ENCODE results near the gene AP3D1. TPM values are rescaled to one million over a fixed set of nuclear protein-coding genes. Genes with fewer than 3 reads are reported as not detected.
A peak's percentile ranks its signal among the peaks of the same experiment; 100 is the strongest.

AP3D1 gene
- total RNA-seq, 4 donors from 2014 or later, result 101 to 189 (median 152) TPM

GRCh38 chr19:2051773-2052704 lies 99.3 kb downstream of the AP3D1 start:
- H3K27me3 ChIP-seq, result no peaks in the 10 kb centered on the region
- H3K27ac ChIP-seq, result peak overlapping the region; percentile 96 to 100 (median 99)
- intact Hi-C loops (cut with DNase I; ENCODE audit: low total_unique reads), result no loop called here
- in situ Hi-C loops (cut with MboI; ENCODE audit: low pct_ligation_motif_present in 1 of 4, low pct_unique_long_range_greater_than_20kb in 1 of 4, low sequenced_read_pairs in 3 of 4), result no loop called here
- 39% methylated on average over 18 of the region's 18 CpGs; no CpG with 5 or more reads in 1 of the 2 donors for WGBS, 2 donors (ENCODE audit: low coverage in 1 of 2)
- H3K4me1 ChIP-seq, result peaks cover 57 to 71% (median 69%) of the 10 kb centered on the region in 4 donors
- H3K4me3 ChIP-seq, result peak overlapping the region in 3 of 4 donors; percentile 25 to 97 (median 95)
- TF ChIP-seq CTCF (IDR thresholded peaks at IDR 0.05) (no peak), POLR2A (IDR thresholded peaks at IDR 0.05) (no peak), EP300 (IDR thresholded peaks at IDR 0.05; ENCODE audit: low read depth) (no peak), POLR2AphosphoS5 (IDR thresholded peaks at IDR 0.05) (no peak)
- no peaks in the 10 kb centered on the region for H3K36me3 ChIP-seq
- H3K9me3 ChIP-seq, result no peaks in the 10 kb centered on the region
- peak; percentile 73 for DNase-seq

- 4% methylated on average over 38 of the region's 93 CpGs; no CpG with 5 or more reads in 1 of the 2 donors for WGBS, 2 donors (ENCODE audit: low coverage in 1 of 2)
- peak within 1 kb of the TSS; percentile 96 to 100 (median 99) for H3K27ac ChIP-seq
- TF ChIP-seq EP300 (IDR thresholded peaks at IDR 0.05; ENCODE audit: low read depth) (no peak), CTCF (IDR thresholded peaks at IDR 0.05) (peak in 4 of 5 experiments; percentile 25 to 67 (median 51)), POLR2AphosphoS5 (IDR thresholded peaks at IDR 0.05) (peak; percentile 95 to 100 (median 99)), POLR2A (IDR thresholded peaks at IDR 0.05) (peak; percentile 88)
- peak; percentile 94 for DNase-seq
- no peaks in the 10 kb centered on the region for H3K9me3 ChIP-seq
- peaks cover 59 to 71% (median 70%) of the 10 kb centered on the region in 4 donors for H3K4me1 ChIP-seq
- peaks cover 0 to 6% (median under 1%) of the 10 kb centered on the region in 4 donors for H3K36me3 ChIP-seq
- no peaks in the 10 kb centered on the region for H3K27me3 ChIP-seq
- H3K4me3 ChIP-seq, result peak within 1 kb of the TSS; percentile 95 to 99 (median 98)
- intact Hi-C loops (cut with DNase I; ENCODE audit: low total_unique reads), result no loop called here
- in situ Hi-C loops (cut with MboI; ENCODE audit: low pct_ligation_motif_present in 1 of 4, low pct_unique_long_range_greater_than_20kb in 1 of 4, low sequenced_read_pairs in 3 of 4), result no loop called here
These were observed 100.2 kb downstream of the AP3D1 start, which contains the start of gene MKNK2 for GRCh38 chr19:2050991-2051772. Gene MKNK2 (minus strand): TSS chr19:2051244. CDS start chr19:2050851, 393 bp downstream.

Other genes starting within 250 kb of the AP3D1 start
- gene ADAT3, start 246.2 kb downstream of the AP3D1 start, total RNA-seq, result 10 to 100 TPM; 18.7 to 73.2 (median 30.3) TPM
- gene SCAMP4, start 246.2 kb downstream of the AP3D1 start, total RNA-seq, result 100 to 1,000 TPM in 1 of 4 donors, 10 to 100 TPM in 3; 25.1 to 119 (median 86.6) TPM
- gene CSNK1G2, start 210.4 kb downstream of the AP3D1 start, total RNA-seq, result 100 to 1,000 TPM in 2 of 4 donors, 10 to 100 TPM in 2; 75.0 to 321 (median 140) TPM
- 10 to 100 TPM; 66.7 to 88.6 (median 84.4) TPM for gene BTBD2, start 135.9 kb downstream of the AP3D1 start, total RNA-seq
- gene MKNK2, start 100.3 kb downstream of the AP3D1 start, total RNA-seq, result 100 to 1,000 TPM; 189 to 279 (median 236) TPM
- 10 to 100 TPM; 18.7 to 74.2 (median 46.1) TPM for gene MOB3A, start 55.2 kb downstream of the AP3D1 start, total RNA-seq
- 1 to 10 TPM in 2 of 4 donors, not detected in 2; 2.3 to 5.4 TPM for gene IZUMO4, start 54.7 kb downstream of the AP3D1 start, total RNA-seq
- 100 to 1,000 TPM in 1 of 4 donors, 10 to 100 TPM in 3; 27.3 to 122 (median 47.0) TPM for gene DOT1L, start 12.4 kb upstream of the AP3D1 start, total RNA-seq
- gene PLEKHJ1, start 84.8 kb upstream of the AP3D1 start, total RNA-seq, result 100 to 1,000 TPM; 184 to 332 (median 254) TPM
- gene SF3A2, start 85.3 kb upstream of the AP3D1 start, total RNA-seq, result 10 to 100 TPM; 35.8 to 54.6 (median 41.6) TPM
- 1 to 10 TPM in 2 of 4 donors, not detected in 2; 1.1 to 3.5 TPM for gene AMH, start 97.8 kb upstream of the AP3D1 start, total RNA-seq
- gene JSRP1, start 104.9 kb upstream of the AP3D1 start, total RNA-seq, result 1 to 10 TPM in 1 of 4 donors, not detected in 3; 5.6 TPM
- gene PEAK3, start 130.6 kb upstream of the AP3D1 start, total RNA-seq, result 1 to 10 TPM in 2 of 4 donors, under 1 TPM in 1, not detected in 1; 0.27 to 1.1 (median 1.1) TPM
- 1 to 10 TPM in 1 of 4 donors, under 1 TPM in 2, not detected in 1; 0.27 to 1.5 (median 0.64) TPM for gene LINGO3, start 156.6 kb upstream of the AP3D1 start, total RNA-seq
- gene LSM7, start 177.0 kb upstream of the AP3D1 start, total RNA-seq, result 100 to 1,000 TPM in 3 of 4 donors, 10 to 100 TPM in 1; 62.9 to 151 (median 132) TPM
- gene SPPL2B, start 177.1 kb upstream of the AP3D1 start, total RNA-seq, result 100 to 1,000 TPM; 149 to 367 (median 242) TPM
- under 1 TPM in 1 of 4 donors, not detected in 3; 0.27 TPM for gene TMPRSS9, start 208.7 kb upstream of the AP3D1 start, total RNA-seq

Data from transverse colon (tissue), 4 donors.